Lower leg skin (tissue), 3 donors: ENCODE results near the gene SLC3A2.

ENCODE experiments used
- CTCF ChIP-seq, 3 donors: fragments of 450-650 bp; IDR thresholded peaks; one replicate each; pipeline ENCODE4 v1.5.1; 2016; ENCODE audit warnings: antibody characterized with exemption in 3 of 3, mild to moderate bottlenecking in 3 of 3, moderate library complexity in 2 of 3
- POLR2A ChIP-seq, 2 donors: fragments of 450-650 bp; IDR thresholded peaks; one replicate each; pipeline ENCODE4 v1.6.1; 2016 to 2017; ENCODE audit warnings: antibody characterized with exemption in 2 of 2, mild to moderate bottlenecking in 1 of 2, moderate library complexity in 1 of 2

GRCh38 chr11:62832336-62833234, 48.1 kb upstream of the SLC3A2 start, which contains the start of gene TEX54:
- TF ChIP-seq CTCF (IDR thresholded peaks at IDR 0.05) (no peak), POLR2A (IDR thresholded peaks at IDR 0.05) (no peak)
